ENCODE results near the gene ITPK1.

ITPK1 gene

DNA sequence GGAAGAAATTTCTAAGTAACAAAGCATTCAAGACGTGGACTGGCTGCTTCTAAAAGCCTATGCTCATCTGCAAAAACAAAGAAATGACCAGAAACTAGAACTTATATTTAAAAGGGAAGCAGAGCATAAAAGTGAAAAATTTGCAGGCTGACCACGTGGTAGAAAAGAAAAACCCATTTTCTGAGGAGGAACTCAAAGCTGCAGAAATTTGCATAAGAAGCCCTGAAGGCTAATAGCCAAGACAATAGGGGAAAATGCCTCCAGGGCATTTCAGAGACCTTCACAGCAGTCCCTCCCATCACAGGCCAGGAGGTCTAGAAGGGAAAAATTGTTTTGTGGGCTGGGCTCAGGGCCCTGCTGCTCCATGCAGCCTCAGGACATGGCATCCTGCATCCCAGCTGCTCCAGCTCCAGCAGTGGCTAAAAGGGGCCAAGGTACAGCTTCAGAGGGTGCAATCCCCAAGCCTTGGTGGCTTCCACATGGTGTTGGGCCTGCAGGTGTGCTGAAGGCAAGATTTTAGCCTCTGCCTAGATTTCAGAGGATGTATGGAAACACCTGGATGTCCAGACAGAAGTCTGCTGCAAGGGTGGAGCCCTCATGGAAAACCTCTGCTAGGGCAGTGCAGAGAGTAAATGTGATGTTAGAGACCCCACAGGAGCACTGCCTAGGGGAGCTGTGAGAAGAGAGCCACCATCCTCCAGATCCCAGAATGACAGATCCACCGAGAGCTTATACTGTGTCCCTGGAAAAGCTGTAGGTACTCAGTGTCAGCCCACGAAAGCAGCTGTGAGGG lies 137.3 kb downstream of the ITPK1 start:
- in situ Hi-C loops (cut with MboI; ENCODE audit: low sequenced_read_pairs): loop anchor here (10.0 kb wide), 1 partner anchor 166 kb away; no protein-coding TSS in a partner anchor

DNA sequence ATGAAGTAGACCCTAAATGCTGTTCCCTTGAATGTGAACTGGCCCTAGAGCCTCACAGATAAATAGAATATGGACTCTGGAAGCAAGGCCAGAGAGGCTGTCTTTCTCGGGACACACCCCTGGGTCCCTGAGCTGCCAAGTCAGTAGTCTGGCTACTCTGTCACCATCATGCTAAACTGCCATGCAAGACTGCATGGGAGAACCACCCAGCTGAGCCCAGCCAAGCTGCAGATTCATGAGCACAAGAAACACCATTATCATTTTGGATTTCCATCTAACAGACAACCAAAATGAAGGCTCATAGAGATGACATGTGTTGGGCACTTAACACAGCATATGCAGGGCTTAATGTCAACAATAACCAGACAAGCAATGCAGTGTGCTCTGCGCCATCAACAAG lies 139.5 kb downstream of the ITPK1 start:
- in situ Hi-C loops (cut with MboI; ENCODE audit: low sequenced_read_pairs): loop anchor here (10.0 kb wide), 1 partner anchor 169 kb away; no protein-coding TSS in a partner anchor

DNA sequence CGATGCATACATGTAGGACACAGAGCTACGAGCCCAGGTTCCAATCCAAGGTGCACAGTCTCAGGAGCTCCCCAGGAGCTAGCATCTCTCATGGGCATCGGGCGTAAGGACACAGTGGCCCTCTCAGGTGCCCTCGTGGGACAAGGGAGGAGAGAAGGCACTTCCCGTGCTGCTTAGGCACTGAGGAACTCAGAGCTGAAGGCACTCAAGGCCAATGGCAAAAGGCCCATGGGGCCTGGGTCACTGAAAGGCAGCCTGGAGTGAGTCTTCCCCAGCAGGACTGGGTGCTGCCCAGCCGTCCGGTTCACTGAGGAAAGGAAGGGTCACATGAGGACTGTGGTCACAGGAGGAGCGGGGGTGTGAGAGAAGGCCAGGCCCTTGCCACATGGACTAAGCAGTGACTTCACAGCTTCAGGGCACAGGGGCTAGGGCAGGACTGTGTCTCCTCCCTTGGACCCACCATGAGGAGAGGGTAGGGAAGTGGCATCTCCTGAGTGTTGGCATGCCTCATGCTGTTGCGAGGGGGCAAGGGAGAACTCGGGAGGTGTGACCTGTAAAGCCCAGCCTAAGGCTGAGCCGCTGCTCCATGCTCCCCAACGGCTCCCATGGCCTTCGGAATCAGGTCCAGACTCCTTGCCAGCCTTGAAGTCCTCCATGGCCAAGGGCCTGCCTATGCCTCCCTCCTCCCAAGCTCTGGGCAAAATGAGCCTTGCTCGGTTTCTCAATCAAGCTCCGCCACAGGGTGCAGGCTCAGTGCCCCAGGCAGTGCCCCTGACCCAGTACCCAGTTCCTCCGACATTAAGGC lies 141.0 kb downstream of the ITPK1 start:
- in situ Hi-C loops (cut with MboI; ENCODE audit: low sequenced_read_pairs): loop anchor here (10.0 kb wide), 1 partner anchor 170 kb away; no protein-coding TSS in a partner anchor

DNA sequence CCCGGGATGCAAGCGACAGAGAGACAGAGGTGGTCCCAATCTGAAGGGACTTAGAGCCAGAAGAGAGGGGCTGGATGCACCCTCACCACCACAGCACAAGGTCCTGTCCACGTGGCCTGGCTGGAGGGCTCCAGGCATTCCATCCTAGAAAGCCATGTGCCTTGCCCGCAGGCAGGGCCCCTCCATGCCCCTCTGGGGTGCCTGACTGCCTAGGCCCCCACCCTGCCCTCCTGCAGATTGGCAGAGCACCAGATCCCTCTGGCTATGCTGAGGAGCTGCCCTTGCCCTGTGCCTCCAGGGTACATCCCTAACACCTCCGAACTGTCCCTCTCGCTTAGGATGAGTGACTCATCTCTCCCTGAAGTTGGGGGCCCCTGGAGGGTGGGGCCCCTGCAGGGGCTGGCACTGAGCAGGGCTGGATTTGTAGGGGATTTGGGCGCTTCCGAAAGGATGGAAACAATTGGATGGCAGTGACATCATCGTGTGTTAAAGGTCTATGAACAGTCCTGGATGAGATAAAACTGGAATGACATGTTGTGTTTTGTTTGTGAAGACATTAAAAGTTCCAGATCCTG lies 141.8 kb downstream of the ITPK1 start:
- in situ Hi-C loops (cut with MboI; ENCODE audit: low sequenced_read_pairs): loop anchor here (10.0 kb wide), 1 partner anchor 171 kb away; no protein-coding TSS in a partner anchor

GRCh38 chr14:92973261-92973797 lies 142.4 kb downstream of the ITPK1 start:
- in situ Hi-C loops (cut with MboI; ENCODE audit: low sequenced_read_pairs): loop anchor here (10.0 kb wide), 1 partner anchor 171 kb away; no protein-coding TSS in a partner anchor

- in situ Hi-C loops (cut with MboI; ENCODE audit: low sequenced_read_pairs): loop anchor here (10.0 kb wide), 1 partner anchor 173 kb away; no protein-coding TSS in a partner anchor
Measured at GRCh38 chr14:92971601-92972180, 144.0 kb downstream of the ITPK1 start.

DNA sequence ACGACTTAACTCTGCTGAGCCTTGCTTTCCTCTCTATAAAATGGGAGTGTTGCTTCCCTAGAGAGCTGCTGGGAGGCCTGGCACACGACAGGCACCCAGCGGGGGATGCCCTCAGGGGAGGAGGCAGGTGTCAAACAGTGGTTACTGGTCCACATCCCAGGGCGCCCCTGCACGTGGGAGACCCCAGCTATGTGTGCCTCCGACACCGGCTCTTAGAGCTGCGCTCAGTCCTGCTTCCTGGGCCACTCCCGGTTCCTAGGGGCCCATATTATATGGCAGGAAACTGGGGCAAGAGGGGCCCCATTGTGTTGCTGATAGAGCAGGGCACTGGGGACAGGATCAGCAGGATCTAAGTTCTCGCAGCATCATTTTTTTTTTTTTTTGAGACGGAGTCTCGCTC lies 145.5 kb downstream of the ITPK1 start:
- in situ Hi-C loops (cut with MboI; ENCODE audit: low sequenced_read_pairs): loop anchor here (10.0 kb wide), 1 partner anchor 175 kb away; no protein-coding TSS in a partner anchor

GRCh38 chr14:92969871-92970270 lies 145.9 kb downstream of the ITPK1 start:
- in situ Hi-C loops (cut with MboI; ENCODE audit: low sequenced_read_pairs): loop anchor here (10.0 kb wide), 1 partner anchor 175 kb away; no protein-coding TSS in a partner anchor

GRCh38 chr14:92969430-92969829 lies 146.3 kb downstream of the ITPK1 start:
- in situ Hi-C loops (cut with MboI; ENCODE audit: low sequenced_read_pairs): no loop called here

GRCh38 chr14:92968291-92969020 lies 147.3 kb downstream of the ITPK1 start:
- in situ Hi-C loops (cut with MboI; ENCODE audit: low sequenced_read_pairs): no loop called here

DNA sequence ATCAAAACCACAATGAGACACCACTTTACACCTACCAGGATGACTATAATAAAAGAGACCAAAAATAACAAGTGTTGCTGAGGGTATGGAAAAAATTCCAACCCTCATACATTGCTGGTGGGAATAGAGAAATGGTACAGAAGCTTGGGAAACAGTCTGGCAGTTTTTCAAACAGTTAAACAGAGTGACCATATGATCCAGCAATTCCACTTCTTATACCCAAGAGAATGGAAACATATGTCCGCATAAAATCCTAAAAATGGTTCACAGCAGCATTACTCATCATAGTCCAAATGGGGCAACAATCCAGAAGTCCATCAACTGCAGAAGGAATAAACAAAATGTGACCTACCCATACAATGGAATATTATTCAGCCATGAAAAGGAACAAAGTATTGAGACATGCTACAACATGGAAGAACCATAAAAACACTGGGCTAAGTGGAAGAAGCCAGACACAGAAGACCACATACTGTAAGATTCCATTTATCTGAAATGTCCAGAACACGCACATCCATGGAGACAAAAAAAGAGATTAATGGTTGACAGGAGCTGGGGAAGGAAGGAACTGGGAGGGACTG lies 148.3 kb downstream of the ITPK1 start:
- in situ Hi-C loops (cut with MboI; ENCODE audit: low sequenced_read_pairs): no loop called here

DNA sequence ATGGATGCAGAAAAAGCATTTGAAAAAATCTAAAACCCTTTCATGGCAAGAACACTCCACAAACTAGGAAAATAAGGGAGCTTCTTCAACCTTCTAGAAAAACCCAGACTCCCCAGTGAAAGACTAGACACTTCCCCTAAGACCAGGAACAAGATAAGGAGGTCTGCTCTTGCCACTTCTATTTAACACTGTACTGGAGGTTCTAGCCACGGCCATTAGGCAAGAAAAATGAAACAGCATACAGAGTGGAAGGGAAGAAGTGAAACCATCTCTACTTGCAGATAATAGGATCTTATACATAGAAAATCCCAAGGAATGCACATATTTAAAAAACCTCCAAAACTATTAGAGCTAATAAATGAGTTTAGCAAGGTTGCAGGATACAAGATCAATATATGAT lies 150.4 kb downstream of the ITPK1 start:
- in situ Hi-C loops (cut with MboI; ENCODE audit: low sequenced_read_pairs): no loop called here

DNA sequence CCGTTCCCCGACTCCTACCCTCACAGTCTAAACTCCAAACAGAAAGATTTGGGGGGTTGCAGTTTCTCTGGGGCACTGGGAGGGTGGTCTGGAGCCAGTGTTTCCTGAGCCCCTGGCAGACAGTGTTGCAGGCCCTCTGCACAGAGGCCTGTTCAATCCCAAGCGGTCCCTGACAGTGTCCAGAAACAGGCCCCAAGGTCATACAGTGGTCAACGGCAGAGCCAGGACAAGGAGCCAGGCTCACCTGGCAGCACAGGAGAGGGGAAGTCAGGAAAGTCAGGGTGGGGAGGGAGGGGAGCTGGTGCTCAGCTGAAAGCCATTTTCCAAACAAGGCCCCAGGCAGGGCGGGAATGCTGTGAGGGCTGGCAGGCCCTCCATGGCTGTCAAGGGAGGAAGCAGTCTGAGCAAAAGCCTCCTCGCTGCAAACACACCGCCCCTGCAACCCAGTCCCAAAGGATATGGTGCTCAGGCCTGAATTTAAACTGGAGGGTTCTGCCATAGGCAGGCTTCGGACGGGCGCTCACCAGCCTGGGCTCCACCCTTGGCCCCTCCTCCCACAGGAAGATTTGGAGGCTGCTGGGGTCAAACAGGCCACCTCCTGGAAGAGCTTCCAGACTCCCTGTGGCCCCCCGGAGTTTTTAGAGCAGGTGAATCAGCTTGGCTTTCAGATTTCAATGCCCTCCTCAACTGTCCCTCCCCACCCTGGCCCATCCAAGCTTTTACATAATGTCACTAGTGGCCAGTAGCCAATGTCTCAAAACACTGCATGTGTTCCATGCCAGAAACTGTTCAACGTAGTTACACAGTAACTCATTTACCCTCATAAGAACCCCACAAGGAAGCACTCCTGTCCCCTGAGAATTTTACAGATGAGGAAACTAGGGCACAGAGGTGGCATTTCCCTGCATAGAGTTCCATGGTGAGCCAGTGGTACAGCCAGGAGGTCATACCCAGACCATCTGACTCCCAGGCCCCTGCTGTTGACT lies 151.3 kb downstream of the ITPK1 start:
- in situ Hi-C loops (cut with MboI; ENCODE audit: low sequenced_read_pairs): no loop called here

- in situ Hi-C loops (cut with MboI; ENCODE audit: low sequenced_read_pairs): no loop called here
Measured at GRCh38 chr14:92963301-92964123, 152.2 kb downstream of the ITPK1 start.

GRCh38 chr14:92962831-92963095 lies 153.0 kb downstream of the ITPK1 start:
- in situ Hi-C loops (cut with MboI; ENCODE audit: low sequenced_read_pairs): no loop called here

- in situ Hi-C loops (cut with MboI; ENCODE audit: low sequenced_read_pairs): no loop called here
Measured at GRCh38 chr14:92962031-92962830, 153.5 kb downstream of the ITPK1 start.

DNA sequence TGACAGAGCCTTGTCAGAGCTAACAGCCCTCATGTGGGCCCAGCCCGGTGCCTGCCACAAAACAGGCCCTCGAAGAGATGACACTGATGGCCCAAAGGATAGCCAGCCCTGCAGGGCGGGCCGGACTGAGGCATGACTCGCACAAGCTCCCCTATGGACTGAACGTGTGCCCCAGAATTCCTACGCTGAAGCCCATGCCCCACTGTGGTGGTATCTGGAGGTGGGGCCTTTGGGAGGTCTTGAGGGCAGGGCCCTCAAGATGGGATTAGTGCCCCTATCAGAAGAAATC lies 154.2 kb downstream of the ITPK1 start:
- in situ Hi-C loops (cut with MboI; ENCODE audit: low sequenced_read_pairs): no loop called here

All from HL-60/S4 treated with phorbol 12-myristate 13-acetate at 8.2 ng/mL for 4 days and 3 days (cell line).